Dendritic cell treated with granulocyte-macrophage colony-stimulating factor and Interleukin-4, amounts not matched to agents 40 ng/mL and 50 ng/mL, for 4 days (primary cell): Measurements from ENCODE around the gene FAR2.
A peak's percentile ranks its signal among the peaks of the same experiment; 100 is the strongest.
"Not testable (repeated sequence)": the region's sequence is repeated elsewhere in the genome, so short reads cannot be mapped to it uniquely, and the experiment has no call there.

Experiments used
- H3K27ac Mint-ChIP-seq: one replicate; pipeline ENCODE4 v1.8.0; 2022; ENCODE audit warnings: mild to moderate bottlenecking, mixed read lengths
- H3K27me3 Mint-ChIP-seq: one replicate; pipeline ENCODE4 v1.8.0; 2022; ENCODE audit warnings: mild to moderate bottlenecking, mixed read lengths
- H3K36me3 Mint-ChIP-seq: one replicate; pipeline ENCODE4 v1.8.0; 2022; ENCODE audit warnings: low read depth, mixed read lengths
- H3K4me1 Mint-ChIP-seq: one replicate; pipeline ENCODE4 v1.8.0; 2022; ENCODE audit warnings: low read depth, mixed read lengths
- H3K4me3 Mint-ChIP-seq: one replicate; pipeline ENCODE4 v1.8.0; 2022; ENCODE audit warnings: mild to moderate bottlenecking, moderate library complexity, mixed read lengths
- H3K9me3 Mint-ChIP-seq: one replicate; pipeline ENCODE4 v1.8.0; 2022; ENCODE audit warnings: mixed read lengths
- intact Hi-C: fragments of 100-400 bp; cut with micrococcal nuclease; formaldehyde crosslinking; loops from one replicate; pipeline ENCODE4 v1.15.0; 2022

Gene FAR2

GRCh38 chr12:29160230-29160629 is 11.2 kb downstream of the FAR2 start:
- Mint-ChIP-seq H3K27me3 (peaks cover 71% of the 10 kb centered on the region), H3K9me3 (no peaks in the 10 kb centered on the region), H3K4me3 (no peak overlapping the region), H3K36me3 (no peaks in the 10 kb centered on the region), H3K27ac (no peak overlapping the region), H3K4me1 (peaks cover 62% of the 10 kb centered on the region)
- intact Hi-C loops, result no loop called here

- Mint-ChIP-seq H3K36me3 (no peaks in the 10 kb centered on the region), H3K4me1 (peaks cover 72% of the 10 kb centered on the region), H3K4me3 (no peak overlapping the region), H3K27ac (peak overlapping the region; percentile 50), H3K27me3 (peaks cover 80% of the 10 kb centered on the region), H3K9me3 (no peaks in the 10 kb centered on the region)
- intact Hi-C loops, result no loop called here
These were observed 14.1 kb downstream of the FAR2 start for GRCh38 chr12:29163146-29163545.

- intact Hi-C loops, result loop anchor here (2.0 to 5.0 kb wide), 3 partner anchors 16 to 78 kb away; partner anchors contain the start of gene FAR2
- no peak overlapping the region for H3K4me3 Mint-ChIP-seq
- H3K27me3 Mint-ChIP-seq, result peaks cover 82% of the 10 kb centered on the region
- no peaks in the 10 kb centered on the region for H3K36me3 Mint-ChIP-seq
- H3K9me3 Mint-ChIP-seq, result no peaks in the 10 kb centered on the region
- H3K4me1 Mint-ChIP-seq, result peaks cover 67% of the 10 kb centered on the region
- peak overlapping the region; percentile 87 for H3K27ac Mint-ChIP-seq
These were observed 15.7 kb downstream of the FAR2 start for GRCh38 chr12:29164477-29165393.

- peaks cover 9% of the 10 kb centered on the region for H3K9me3 Mint-ChIP-seq
- intact Hi-C loops, result loop anchor here (5.0 kb wide), 1 partner anchor 75 kb away; no protein-coding TSS in a partner anchor
- H3K27me3 Mint-ChIP-seq, result peaks cover 77% of the 10 kb centered on the region
- H3K27ac Mint-ChIP-seq, result no peak overlapping the region
- H3K36me3 Mint-ChIP-seq, result peaks cover 12% of the 10 kb centered on the region
- H3K4me1 Mint-ChIP-seq, result peaks cover 60% of the 10 kb centered on the region
- no peak overlapping the region for H3K4me3 Mint-ChIP-seq
These were observed 18.4 kb downstream of the FAR2 start for GRCh38 chr12:29167445-29167844.

GRCh38 chr12:29167988-29168387 is 18.9 kb downstream of the FAR2 start:
- peaks cover 9% of the 10 kb centered on the region for H3K9me3 Mint-ChIP-seq
- H3K27ac Mint-ChIP-seq, result no peak overlapping the region
- intact Hi-C loops, result loop anchor here (5.0 kb wide), 1 partner anchor 74 kb away; no protein-coding TSS in a partner anchor

GRCh38 chr12:29169978-29170377 is 20.9 kb downstream of the FAR2 start:
- not testable (repeated sequence) for H3K4me3 Mint-ChIP-seq, H3K27ac Mint-ChIP-seq
- peaks cover 12% of the 10 kb centered on the region for H3K36me3 Mint-ChIP-seq
- H3K4me1 Mint-ChIP-seq, result peaks cover 37% of the 10 kb centered on the region
- H3K9me3 Mint-ChIP-seq, result peaks cover 10% of the 10 kb centered on the region
- H3K27me3 Mint-ChIP-seq, result peaks cover 77% of the 10 kb centered on the region
- intact Hi-C loops, result loop anchor here (5.0 kb wide), 1 partner anchor 72 kb away; no protein-coding TSS in a partner anchor

More at GRCh38 chr12:29167988-29168387, 18.9 kb downstream of the FAR2 start:
- peaks cover 77% of the 10 kb centered on the region for H3K27me3 Mint-ChIP-seq
- peaks cover 12% of the 10 kb centered on the region for H3K36me3 Mint-ChIP-seq
- peaks cover 56% of the 10 kb centered on the region for H3K4me1 Mint-ChIP-seq
- H3K4me3 Mint-ChIP-seq, result no peak overlapping the region

- intact Hi-C loops, H3K4me3 Mint-ChIP-seq, H3K27ac Mint-ChIP-seq: not testable (repeated sequence)
- Mint-ChIP-seq H3K36me3 (peaks cover 17% of the 10 kb centered on the region), H3K27me3 (peaks cover 80% of the 10 kb centered on the region), H3K9me3 (peaks cover 16% of the 10 kb centered on the region), H3K4me1 (peaks cover 32% of the 10 kb centered on the region)
These were observed 21.5 kb downstream of the FAR2 start for GRCh38 chr12:29170478-29171084.

GRCh38 chr12:29171421-29172258 is 22.6 kb downstream of the FAR2 start:
- no peak overlapping the region for H3K27ac Mint-ChIP-seq
- peaks cover 80% of the 10 kb centered on the region for H3K27me3 Mint-ChIP-seq
- no peak overlapping the region for H3K4me3 Mint-ChIP-seq
- intact Hi-C loops, result no loop called here
- peaks cover 18% of the 10 kb centered on the region for H3K9me3 Mint-ChIP-seq
- peaks cover 29% of the 10 kb centered on the region for H3K4me1 Mint-ChIP-seq
- H3K36me3 Mint-ChIP-seq, result peaks cover 18% of the 10 kb centered on the region

GRCh38 chr12:29176941-29177340 is 27.9 kb downstream of the FAR2 start:
- Mint-ChIP-seq H3K4me1 (peaks cover 7% of the 10 kb centered on the region), H3K27ac (no peak overlapping the region), H3K9me3 (peaks cover 10% of the 10 kb centered on the region), H3K36me3 (peaks cover 11% of the 10 kb centered on the region), H3K4me3 (no peak overlapping the region), H3K27me3 (peaks cover 74% of the 10 kb centered on the region)
- intact Hi-C loops, result no loop called here

GRCh38 chr12:29182247-29182646 is 33.2 kb downstream of the FAR2 start:
- not testable (repeated sequence) for H3K36me3 Mint-ChIP-seq

GRCh38 chr12:29187756-29188155 is 38.7 kb downstream of the FAR2 start:
- H3K36me3 Mint-ChIP-seq, result peaks cover 4% of the 10 kb centered on the region
- peaks cover 34% of the 10 kb centered on the region for H3K27me3 Mint-ChIP-seq
- H3K9me3 Mint-ChIP-seq, result peaks cover 2% of the 10 kb centered on the region
- H3K4me3 Mint-ChIP-seq, result no peak overlapping the region
- H3K4me1 Mint-ChIP-seq, result peaks cover 8% of the 10 kb centered on the region
- no peak overlapping the region for H3K27ac Mint-ChIP-seq
- intact Hi-C loops, result no loop called here

More at GRCh38 chr12:29182247-29182646, 33.2 kb downstream of the FAR2 start:
- intact Hi-C loops, H3K4me1 Mint-ChIP-seq, H3K4me3 Mint-ChIP-seq, H3K27ac Mint-ChIP-seq: not testable (repeated sequence)
- Mint-ChIP-seq H3K27me3 (peaks cover 51% of the 10 kb centered on the region), H3K9me3 (peaks cover 10% of the 10 kb centered on the region)

GRCh38 chr12:29191267-29191850 is 42.3 kb downstream of the FAR2 start:
- Mint-ChIP-seq H3K27me3 (peaks cover 38% of the 10 kb centered on the region), H3K9me3 (no peaks in the 10 kb centered on the region), H3K36me3 (no peaks in the 10 kb centered on the region), H3K4me1 (peaks cover 8% of the 10 kb centered on the region), H3K4me3 (no peak overlapping the region), H3K27ac (no peak overlapping the region)
- intact Hi-C loops, result no loop called here

GRCh38 chr12:29198901-29199300 is 49.8 kb downstream of the FAR2 start:
- no peak overlapping the region for H3K27ac Mint-ChIP-seq
- H3K9me3 Mint-ChIP-seq, result peaks cover 9% of the 10 kb centered on the region
- H3K27me3 Mint-ChIP-seq, result peaks cover 40% of the 10 kb centered on the region
- no peak overlapping the region for H3K4me3 Mint-ChIP-seq
- no peaks in the 10 kb centered on the region for H3K36me3 Mint-ChIP-seq
- peaks cover 12% of the 10 kb centered on the region for H3K4me1 Mint-ChIP-seq
- intact Hi-C loops, result no loop called here
